ENCODE data around the gene NAA16.

GRCh38 chr13:41411522-41411921 lies 100.5 kb downstream of the NAA16 start:
- TF ChIP-seq, protein P1, sequence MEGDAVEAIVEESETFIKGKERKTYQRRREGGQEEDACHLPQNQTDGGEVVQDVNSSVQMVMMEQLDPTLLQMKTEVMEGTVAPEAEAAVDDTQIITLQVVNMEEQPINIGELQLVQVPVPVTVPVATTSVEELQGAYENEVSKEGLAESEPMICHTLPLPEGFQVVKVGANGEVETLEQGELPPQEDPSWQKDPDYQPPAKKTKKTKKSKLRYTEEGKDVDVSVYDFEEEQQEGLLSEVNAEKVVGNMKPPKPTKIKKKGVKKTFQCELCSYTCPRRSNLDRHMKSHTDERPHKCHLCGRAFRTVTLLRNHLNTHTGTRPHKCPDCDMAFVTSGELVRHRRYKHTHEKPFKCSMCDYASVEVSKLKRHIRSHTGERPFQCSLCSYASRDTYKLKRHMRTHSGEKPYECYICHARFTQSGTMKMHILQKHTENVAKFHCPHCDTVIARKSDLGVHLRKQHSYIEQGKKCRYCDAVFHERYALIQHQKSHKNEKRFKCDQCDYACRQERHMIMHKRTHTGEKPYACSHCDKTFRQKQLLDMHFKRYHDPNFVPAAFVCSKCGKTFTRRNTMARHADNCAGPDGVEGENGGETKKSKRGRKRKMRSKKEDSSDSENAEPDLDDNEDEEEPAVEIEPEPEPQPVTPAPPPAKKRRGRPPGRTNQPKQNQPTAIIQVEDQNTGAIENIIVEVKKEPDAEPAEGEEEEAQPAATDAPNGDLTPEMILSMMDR (IDR thresholded peaks at IDR 0.05; ENCODE audit: insufficient read depth, low read length) = no peak
- no peak for TF ChIP-seq GABPA (IDR thresholded peaks at IDR 0.05; ENCODE audit: low read depth)
- TF ChIP-seq POLR2AphosphoS5 (IDR thresholded peaks at IDR 0.05; ENCODE audit: low read depth) = no peak
